AG04450 (cell line): ENCODE measurements around the gene TTC23L. TPM values are rescaled to one million over a fixed set of nuclear protein-coding genes. Genes with fewer than 3 reads are reported as not detected.

Experiments used
- CTCF ChIA-PET: fragments of 300-600, 350-600 bp; formaldehyde crosslinking; extraction: SDS; loops from one replicate; lab custom pipeline; 2022; ENCODE audit warnings: antibody characterized with exemption, inconsistent platforms; lab: Charles Lee
- POLR2A ChIA-PET: fragments of 350-600 bp; formaldehyde crosslinking; extraction: SDS; loops from one replicate; lab custom pipeline; 2021; ENCODE audit warnings: antibody characterized with exemption, inconsistent platforms; lab: Yijun Ruan, JAX
- DNase-seq: peaks from one replicate; pipeline ENCODE4 v3.0.0-alpha.2; 2011; ENCODE audit warnings: low read depth, low spot score
- H3K27ac ChIP-seq: one replicate; pipeline ENCODE4 v1.5.1; 2012; ENCODE audit warnings: low read depth, low read length, control low read depth
- H3K27me3 ChIP-seq: one replicate; pipeline ENCODE4 v1.6.0; 2012; ENCODE audit warnings: low read length; ENCODE audit not compliant: control insufficient read depth, insufficient read depth
- H3K4me3 ChIP-seq: 2 replicates; pipeline ENCODE4 v1.5.1; 2011; ENCODE audit warnings: mild to moderate bottlenecking, low read depth, low read length, control low read depth
- H3K9me3 ChIP-seq: 2 replicates; pipeline ENCODE4 v1.5.1; 2012; ENCODE audit warnings: low read length; ENCODE audit not compliant: control insufficient read depth, insufficient read depth
- CTCF ChIP-seq: IDR thresholded peaks from 2 replicates; pipeline ENCODE4 v1.5.1; 2011; ENCODE audit warnings: low read depth, low read length, control low read depth, inconsistent platforms
- polyA plus RNA-seq: library from polyadenylated mRNA; depleted of rRNA; stranded (reverse); fragments of >200 nt; gene quantifications from 2 replicates; pipeline ENCODE4 v1.2.3, GENCODE V29; 2011

Gene TTC23L
- polyA plus RNA-seq, 1 experiment, result 0.16 TPM

GRCh38 chr5:34886392-34887119, 47.6 kb downstream of the TTC23L start:
- peaks cover 6% of the 10 kb centered on the region for H3K27me3 ChIP-seq
- no peaks in the 10 kb centered on the region for H3K9me3 ChIP-seq
- no peak for DNase-seq
- no peak for TF ChIP-seq CTCF
- CTCF ChIA-PET, result interaction anchor here (1.1 to 2.0 kb wide), 2 partner anchors 12 to 916 kb away, joined by 4 to 19 read pairs; no protein-coding TSS in a partner anchor
- H3K27ac ChIP-seq, result no peak overlapping the region
- POLR2A ChIA-PET, result no interaction called here
- no peak overlapping the region for H3K4me3 ChIP-seq

GRCh38 chr5:34889394-34889793, 50.4 kb downstream of the TTC23L start:
- Histone ChIP-seq H3K27me3 (no peaks in the 10 kb centered on the region), H3K9me3 (no peaks in the 10 kb centered on the region), H3K27ac (no peak overlapping the region), H3K4me3 (no peak overlapping the region)
- DNase-seq, result no peak
- no peak for TF ChIP-seq CTCF
- POLR2A ChIA-PET, result no interaction called here
- CTCF ChIA-PET, result no interaction called here

GRCh38 chr5:34891981-34892380, 53.0 kb downstream of the TTC23L start:
- DNase-seq, result no peak
- ChIA-PET CTCF (no interaction called here), POLR2A (no interaction called here)
- H3K4me3 ChIP-seq, result no peak overlapping the region
- H3K27ac ChIP-seq, result no peak overlapping the region
- no peak for TF ChIP-seq CTCF
- H3K9me3 ChIP-seq, result no peaks in the 10 kb centered on the region
- H3K27me3 ChIP-seq, result no peaks in the 10 kb centered on the region

GRCh38 chr5:34892414-34892813, 53.5 kb downstream of the TTC23L start:
- no peak for TF ChIP-seq CTCF
- DNase-seq, result no peak
- H3K9me3 ChIP-seq, result no peaks in the 10 kb centered on the region
- ChIA-PET CTCF (interaction anchor here (1.0 to 1.4 kb wide), 2 partner anchors 14 to 406 kb away, joined by 4 read pairs; no protein-coding TSS in a partner anchor), POLR2A (no interaction called here)
- no peaks in the 10 kb centered on the region for H3K27me3 ChIP-seq
- no peak overlapping the region for H3K27ac ChIP-seq
- H3K4me3 ChIP-seq, result no peak overlapping the region

GRCh38 chr5:34894716-34895115, 55.8 kb downstream of the TTC23L start:
- CTCF ChIA-PET, result interaction anchor here (1.0 to 1.6 kb wide), 3 partner anchors 372 to 419 kb away, joined by 3 to 5 read pairs (median 5); no protein-coding TSS in a partner anchor
- H3K27me3 ChIP-seq, result no peaks in the 10 kb centered on the region

More at GRCh38 chr5:34894716-34895115, 55.8 kb downstream of the TTC23L start:
- Histone ChIP-seq H3K27ac (no peak overlapping the region), H3K9me3 (no peaks in the 10 kb centered on the region), H3K4me3 (no peak overlapping the region)
- no peak for DNase-seq
- POLR2A ChIA-PET, result no interaction called here
- TF ChIP-seq CTCF, result no peak
